ENCODE measurements around the gene ZNF586. TPM values are rescaled to one million over a fixed set of nuclear protein-coding genes. Genes with fewer than 3 reads are reported as not detected.

The ZNF586 gene
- total and polyA plus RNA-seq, 10 of the 15 experiments (the other 5 are each of a cell fraction or from before 2014, with no cell fraction given): 3.9 to 24.2 (median 15.0) TPM

GRCh38 chr19:57807541-57807940 is 38.1 kb downstream of the ZNF586 start:
- Histone ChIP-seq H3K27me3 (replicated peaks in 1 of 2; ENCODE audit: control insufficient read depth in 2 of 2, insufficient read depth in 2 of 2, low read length in 1 of 2) (no peaks in the 10 kb centered on the region), H3K27ac (ENCODE audit: control insufficient read depth, insufficient read depth) (no peak overlapping the region), H2AFZ (ENCODE audit: control insufficient read depth, low read depth, low read length) (no peak overlapping the region), H3K79me2 (ENCODE audit: control insufficient read depth, insufficient read depth, low read length) (no peaks in the 10 kb centered on the region; the same call in 1 of the 2 replicates), H4K20me1 (ENCODE audit: control insufficient read depth, insufficient read depth) (no peaks in the 10 kb centered on the region), H3K9ac (ENCODE audit: control insufficient read depth, insufficient read depth, low read length) (no peak overlapping the region), H3K9me3 (replicated peaks; ENCODE audit: control insufficient read depth, insufficient read depth, low read length) (no peaks in the 10 kb centered on the region; the same call in 2 of the 3 replicates), H3K4me3 (no peak overlapping the region), H3K4me1 (ENCODE audit: control insufficient read depth, insufficient read depth, low read length) (peaks cover 6% of the 10 kb centered on the region), H3K4me2 (ENCODE audit: control insufficient read depth, insufficient read depth) (no peak overlapping the region), H3K36me3 (ENCODE audit: control insufficient read depth in 2 of 2, insufficient read depth in 2 of 2, low read length in 1 of 2) (peaks cover 5 to 7% of the 10 kb centered on the region in 2 experiments; a peak in 3 of 4 replicates)
- SMC1A ChIA-PET (ENCODE audit: uncharacterized antibody, unreplicated experiment): no interaction called here
- CTCF ChIA-PET: no interaction called here
- DNase-seq (ENCODE audit: low read depth, low spot score) (no peak), FAIRE-seq (no peak), ATAC-seq (no peak)
- RAD21 ChIA-PET (ENCODE audit: unreplicated experiment): no interaction called here
- 100% methylated on average over 2 of the region's 2 CpGs for WGBS (ENCODE audit: insufficient coverage, insufficient replicate concordance, low lambda C conversion rate, missing lambda C conversion rate)
- POLR2A ChIA-PET: no interaction called here
- BruUV-seq (replicated peaks): no TSS peak
- intact Hi-C loops (cut with micrococcal nuclease; ENCODE audit: unreplicated experiment): no loop called here
- in situ Hi-C loops (cut with MboI): loop anchor here (25.0 kb wide), 1 partner anchor 1670 kb away; the partner anchor contains the start of gene ZNF444
- no peak for TF ChIP-seq MAX (IDR thresholded peaks at IDR 0.05; ENCODE audit: low read depth, low read length)
- TF ChIP-seq TCF7 (IDR thresholded peaks at IDR 0.05; ENCODE audit: borderline replicate concordance): no peak
- no peak for TF ChIP-seq BACH1 (IDR thresholded peaks at IDR 0.05; ENCODE audit: borderline replicate concordance)
- TF ChIP-seq KAT2A (conservative IDR thresholded peaks at IDR 0.05; ENCODE audit: control insufficient read depth, low read depth, low read length): no peak
- TF ChIP-seq EP300 (IDR thresholded peaks at IDR 0.05; ENCODE audit: borderline replicate concordance in 1 of 2, control insufficient read depth in 1 of 2, low read depth in 2 of 2, low read length in 2 of 2): no peak
- no peak for TF ChIP-seq REST (IDR thresholded peaks at IDR 0.05; ENCODE audit: low read depth, low read length)
- TF ChIP-seq TAF1 (IDR thresholded peaks at IDR 0.05; ENCODE audit: borderline replicate concordance, low read depth, low read length): no peak
- TF ChIP-seq JUNB (IDR thresholded peaks at IDR 0.05): no peak
- no peak for TF ChIP-seq PAX8 (IDR thresholded peaks at IDR 0.05)
- no peak for TF ChIP-seq RELA (IDR thresholded peaks at IDR 0.05; ENCODE audit: borderline replicate concordance, partially characterized antibody)
- no peak for TF ChIP-seq HDAC2 (IDR thresholded peaks at IDR 0.05)
- TF ChIP-seq ZBTB11 (CRISPR knock-in tag; IDR thresholded peaks at IDR 0.05): no peak
- TF ChIP-seq YBX1 (IDR thresholded peaks at IDR 0.05): no peak
- TF ChIP-seq E2F8 (IDR thresholded peaks at IDR 0.05; ENCODE audit: low read depth, partially characterized antibody): no peak
- no peak for TF ChIP-seq STAT1 (conservative IDR thresholded peaks at IDR 0.05)
- no peak for TF ChIP-seq ATF7 (IDR thresholded peaks at IDR 0.05; ENCODE audit: low read depth)
